Neural cell (in vitro differentiated cells): ENCODE data around the gene NEURL4. TPM values are rescaled to one million over a fixed set of nuclear protein-coding genes. Genes with fewer than 3 reads are reported as not detected.

Experiments
- H2AFZ ChIP-seq: fragments of 200-600, 300-800 bp; sonication (generic), shearing (Covaris generic); 2 replicates; pipeline ENCODE4 v1.6.0; 2014; ENCODE audit warnings: low read depth, mild to moderate bottlenecking, antibody characterized with exemption, low read length, moderate library complexity
- H3F3A ChIP-seq: fragments of 200-600 bp; shearing (Covaris generic); 2 replicates; pipeline ENCODE4 v1.6.1; 2016; ENCODE audit warnings: mild to moderate bottlenecking, moderate library complexity, mixed read lengths, antibody characterized with exemption, low read length; ENCODE audit not compliant: insufficient read depth, poor library complexity, severe bottlenecking
- H3K27ac ChIP-seq: fragments of 200-600, 300-800 bp; sonication (generic), shearing (Covaris generic); 2 replicates; pipeline ENCODE4 v1.5.1; 2014; ENCODE audit warnings: mild to moderate bottlenecking, low read length, moderate library complexity
- H3K27me3 ChIP-seq: fragments of 300-800, 200-600 bp; sonication (generic), shearing (Covaris generic); 2 replicates; pipeline ENCODE4 v1.6.0; 2014; ENCODE audit warnings: mild to moderate bottlenecking, low read depth, low read length, moderate library complexity; ENCODE audit not compliant: insufficient read depth
- H3K36me3 ChIP-seq: fragments of 300-800, 200-600 bp; sonication (generic), shearing (Covaris generic); 2 replicates; pipeline ENCODE4 v1.5.1; 2014; ENCODE audit warnings: mild to moderate bottlenecking, antibody characterized with exemption, low read length, moderate library complexity; ENCODE audit not compliant: insufficient read depth
- H3K4me2 ChIP-seq: fragments of 300-800, 200-600 bp; sonication (generic), shearing (Covaris generic); 2 replicates; pipeline ENCODE4 v1.6.0; 2014; ENCODE audit warnings: mild to moderate bottlenecking, low read length
- H3K4me3 ChIP-seq: fragments of 300-800, 200-600 bp; sonication (generic), shearing (Covaris generic); 2 replicates; pipeline ENCODE4 v1.5.1; 2014; ENCODE audit warnings: mild to moderate bottlenecking, low read length, moderate library complexity
- H3K79me2 ChIP-seq: fragments of 200-600 bp; shearing (Covaris generic); replicated peaks from 2 replicates; pipeline ENCODE4 v1.6.0; 2014; ENCODE audit warnings: mild to moderate bottlenecking, low read length, moderate library complexity; ENCODE audit not compliant: insufficient read depth
- H3K9ac ChIP-seq: fragments of 300-800, 200-600 bp; sonication (generic), shearing (Covaris generic); 2 replicates; pipeline ENCODE4 v1.6.1; 2016; ENCODE audit warnings: mild to moderate bottlenecking, low read length, mixed read lengths
- H3K9me2 ChIP-seq: fragments of 200-600 bp; shearing (Covaris generic); 2 replicates; pipeline ENCODE4 v1.6.1; 2016; ENCODE audit warnings: mild to moderate bottlenecking, low read length, mixed read lengths; ENCODE audit not compliant: insufficient read depth
- H3K9me3 ChIP-seq: fragments of 200-600, 300-800 bp; sonication (generic), shearing (Covaris generic); 2 replicates; pipeline ENCODE4 v1.6.1; 2016; ENCODE audit warnings: mild to moderate bottlenecking, mixed run types, low read length, moderate library complexity, mixed read lengths
- H4K20me1 ChIP-seq: fragments of 200-600 bp; shearing (Covaris generic); 2 replicates; pipeline ENCODE4 v1.6.1; 2016; ENCODE audit warnings: mild to moderate bottlenecking, mixed run types; ENCODE audit not compliant: insufficient read depth
- CTCF ChIP-seq: fragments of 450-650 bp; IDR thresholded peaks from 2 replicates; pipeline ENCODE4 v1.5.1; 2014; ENCODE audit warnings: antibody characterized with exemption, mild to moderate bottlenecking, moderate library complexity; ENCODE audit not compliant: poor library complexity, severe bottlenecking
- EP300 ChIP-seq: fragments of 450-650 bp; conservative IDR thresholded peaks from 2 replicates; pipeline ENCODE4 v1.6.1; 2014; ENCODE audit warnings: antibody characterized with exemption, mild to moderate bottlenecking, moderate library complexity; ENCODE audit not compliant: poor library complexity, severe bottlenecking
- EZH2 ChIP-seq: fragments of 200-600, 300-800 bp; shearing (Covaris generic), sonication (generic); IDR thresholded peaks from 2 replicates; pipeline ENCODE4 v1.6.1; 2014; ENCODE audit warnings: antibody characterized with exemption, low read length, borderline replicate concordance, mild to moderate bottlenecking; ENCODE audit not compliant: insufficient read depth, poor library complexity, severe bottlenecking
- MXI1 ChIP-seq: fragments of 450-650 bp; conservative IDR thresholded peaks from 2 replicates; pipeline ENCODE4 v1.6.1; 2014; ENCODE audit warnings: antibody characterized with exemption, mild to moderate bottlenecking; ENCODE audit not compliant: poor library complexity, severe bottlenecking
- POLR2AphosphoS5 ChIP-seq: IDR thresholded peaks from 2 replicates; pipeline ENCODE4 v1.6.1; 2012
- RAD21 ChIP-seq: fragments of 450-650 bp; conservative IDR thresholded peaks from 2 replicates; pipeline ENCODE4 v1.6.1; 2014; ENCODE audit warnings: antibody characterized with exemption, mild to moderate bottlenecking, moderate library complexity
- SMC3 ChIP-seq: fragments of 450-650 bp; conservative IDR thresholded peaks from 2 replicates; pipeline ENCODE4 v1.6.1; 2014; ENCODE audit warnings: antibody characterized with exemption, mild to moderate bottlenecking, moderate library complexity; ENCODE audit not compliant: poor library complexity
- TAF1 ChIP-seq: IDR thresholded peaks from 2 replicates; pipeline ENCODE4 v1.6.1; 2012; ENCODE audit warnings: low read depth
- polyA plus RNA-seq: library from polyadenylated mRNA; depleted of rRNA; stranded (reverse); fragments of >200 nt; gene quantifications from 2 replicates; pipeline ENCODE4 v1.2.3, GENCODE V29; 2014
- TF ChIP-seq, protein P1 (sequence below): IDR thresholded peaks from 2 replicates; pipeline ENCODE4 v1.6.1; 2012; ENCODE audit warnings: borderline replicate concordance

NEURL4 gene
- polyA plus RNA-seq, 1 donor from 2014 or later: 58.4 TPM

DNA sequence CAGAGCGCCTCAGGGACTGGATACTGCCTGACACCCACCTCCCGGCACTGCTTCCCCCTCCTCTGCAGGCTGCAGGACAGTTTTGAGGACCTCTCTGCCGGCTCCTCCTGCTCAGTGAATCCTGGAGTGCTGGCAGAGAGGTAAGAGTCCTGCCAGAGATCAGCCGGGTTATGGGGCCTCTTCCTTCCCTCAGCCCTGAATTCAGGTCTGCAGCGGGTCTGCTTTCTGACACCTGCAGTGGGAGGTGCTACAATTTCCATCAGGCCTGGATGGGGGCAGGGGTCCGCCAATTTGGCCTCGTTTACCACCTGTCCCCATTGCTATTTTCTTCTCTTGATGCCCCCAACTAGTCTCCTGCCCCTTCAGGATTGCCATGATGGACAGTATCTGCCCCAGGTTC, 3.0 kb upstream of the NEURL4 start:
- H3K36me3 ChIP-seq: no peaks in the 10 kb centered on the region
- peaks cover 9% of the 10 kb centered on the region for H3K79me2 ChIP-seq
- no peak overlapping the region for H3K4me2 ChIP-seq
- H3K27me3 ChIP-seq: no peaks in the 10 kb centered on the region
- H2AFZ ChIP-seq: no peak overlapping the region
- no peaks in the 10 kb centered on the region for H3K9me3 ChIP-seq
- H3K27ac ChIP-seq: no peak overlapping the region
- no peaks in the 10 kb centered on the region for H3K9me2 ChIP-seq
- H3K9ac ChIP-seq: no peak overlapping the region
- no peaks in the 10 kb centered on the region for H3F3A ChIP-seq
- no peak overlapping the region for H3K4me3 ChIP-seq
- TF ChIP-seq EZH2 (no peak), POLR2AphosphoS5 (no peak), SMC3 (no peak), RAD21 (no peak), MXI1 (no peak), EP300 (no peak), TAF1 (no peak), CTCF (no peak)
- TF ChIP-seq, protein P1, sequence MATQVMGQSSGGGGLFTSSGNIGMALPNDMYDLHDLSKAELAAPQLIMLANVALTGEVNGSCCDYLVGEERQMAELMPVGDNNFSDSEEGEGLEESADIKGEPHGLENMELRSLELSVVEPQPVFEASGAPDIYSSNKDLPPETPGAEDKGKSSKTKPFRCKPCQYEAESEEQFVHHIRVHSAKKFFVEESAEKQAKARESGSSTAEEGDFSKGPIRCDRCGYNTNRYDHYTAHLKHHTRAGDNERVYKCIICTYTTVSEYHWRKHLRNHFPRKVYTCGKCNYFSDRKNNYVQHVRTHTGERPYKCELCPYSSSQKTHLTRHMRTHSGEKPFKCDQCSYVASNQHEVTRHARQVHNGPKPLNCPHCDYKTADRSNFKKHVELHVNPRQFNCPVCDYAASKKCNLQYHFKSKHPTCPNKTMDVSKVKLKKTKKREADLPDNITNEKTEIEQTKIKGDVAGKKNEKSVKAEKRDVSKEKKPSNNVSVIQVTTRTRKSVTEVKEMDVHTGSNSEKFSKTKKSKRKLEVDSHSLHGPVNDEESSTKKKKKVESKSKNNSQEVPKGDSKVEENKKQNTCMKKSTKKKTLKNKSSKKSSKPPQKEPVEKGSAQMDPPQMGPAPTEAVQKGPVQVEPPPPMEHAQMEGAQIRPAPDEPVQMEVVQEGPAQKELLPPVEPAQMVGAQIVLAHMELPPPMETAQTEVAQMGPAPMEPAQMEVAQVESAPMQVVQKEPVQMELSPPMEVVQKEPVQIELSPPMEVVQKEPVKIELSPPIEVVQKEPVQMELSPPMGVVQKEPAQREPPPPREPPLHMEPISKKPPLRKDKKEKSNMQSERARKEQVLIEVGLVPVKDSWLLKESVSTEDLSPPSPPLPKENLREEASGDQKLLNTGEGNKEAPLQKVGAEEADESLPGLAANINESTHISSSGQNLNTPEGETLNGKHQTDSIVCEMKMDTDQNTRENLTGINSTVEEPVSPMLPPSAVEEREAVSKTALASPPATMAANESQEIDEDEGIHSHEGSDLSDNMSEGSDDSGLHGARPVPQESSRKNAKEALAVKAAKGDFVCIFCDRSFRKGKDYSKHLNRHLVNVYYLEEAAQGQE: no peak
- H4K20me1 ChIP-seq: no peaks in the 10 kb centered on the region

DNA sequence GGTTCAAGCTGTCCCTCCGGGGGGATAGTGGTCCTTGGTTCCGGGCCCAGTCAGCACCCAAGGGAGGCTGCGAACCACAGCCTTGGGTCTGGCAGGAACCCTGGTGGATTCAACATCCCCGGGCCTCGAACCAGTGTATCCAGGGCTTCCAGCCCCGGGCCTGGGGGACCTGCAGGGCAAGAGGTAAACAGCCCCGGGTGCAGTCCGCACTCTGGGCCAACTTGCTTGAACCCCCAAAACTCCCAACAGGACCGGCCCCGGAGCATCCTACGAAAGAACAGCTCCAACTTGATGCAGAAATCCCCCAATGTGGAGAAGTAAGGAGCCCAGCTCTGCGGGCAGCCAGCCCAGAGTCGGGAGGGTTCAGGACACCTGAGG, 1.5 kb upstream of the NEURL4 start:
- no peaks in the 10 kb centered on the region for H3K27me3 ChIP-seq
- H3K4me3 ChIP-seq: peak overlapping the region; percentile 92
- H4K20me1 ChIP-seq: no peaks in the 10 kb centered on the region
- no peak overlapping the region for H3K4me2 ChIP-seq
- peak overlapping the region; percentile 93 for H3K27ac ChIP-seq
- no peaks in the 10 kb centered on the region for H3K9me3 ChIP-seq
- H3F3A ChIP-seq: no peaks in the 10 kb centered on the region
- H3K9ac ChIP-seq: peak overlapping the region; percentile 81
- TF ChIP-seq, protein P1: no peak
- TF ChIP-seq EZH2 (no peak), POLR2AphosphoS5 (no peak), MXI1 (no peak), CTCF (no peak), EP300 (no peak), TAF1 (no peak), SMC3 (no peak), RAD21 (no peak)
- peak overlapping the region; percentile 61 for H2AFZ ChIP-seq
- H3K79me2 ChIP-seq: peaks cover 9% of the 10 kb centered on the region
- H3K9me2 ChIP-seq: no peaks in the 10 kb centered on the region
- H3K36me3 ChIP-seq: no peaks in the 10 kb centered on the region
